GM21447 (cell line): ENCODE measurements around the gene FBL.
"Not testable (repeated sequence)": the region's sequence is repeated elsewhere in the genome, so short reads cannot be mapped to it uniquely, and the experiment has no call there.

ENCODE experiments used
- ATAC-seq: cut with Tn5 transposase; IDR thresholded peaks from one replicate; pipeline ENCODE4 v1.9.1; 2021; ENCODE audit not compliant: unreplicated experiment

Gene FBL

GRCh38 chr19:39825531-39826076 lies 20.6 kb downstream of the FBL start:
- no peak for ATAC-seq

DNA sequence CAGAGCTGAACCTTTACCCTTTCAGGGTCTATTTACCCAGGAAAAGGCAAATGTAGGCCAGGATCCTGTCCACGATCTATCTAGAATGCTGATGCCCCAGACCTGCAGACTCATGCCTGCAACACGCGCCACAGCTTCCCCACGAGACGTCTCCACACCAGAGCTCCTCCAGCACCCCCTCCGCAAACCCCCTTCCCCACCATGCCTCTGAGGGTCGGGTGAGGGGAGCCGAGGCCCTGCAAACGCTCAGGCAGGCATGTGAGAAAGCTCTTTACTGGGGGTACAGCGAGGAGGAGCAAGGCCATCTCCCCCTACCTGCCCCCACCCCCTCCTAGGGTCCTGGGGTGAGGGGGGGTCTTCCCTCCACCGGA lies 21.1 kb downstream of the FBL start:
- ATAC-seq, result no peak

GRCh38 chr19:39824143-39825092 lies 21.8 kb downstream of the FBL start:
- peak; percentile 91 for ATAC-seq

DNA sequence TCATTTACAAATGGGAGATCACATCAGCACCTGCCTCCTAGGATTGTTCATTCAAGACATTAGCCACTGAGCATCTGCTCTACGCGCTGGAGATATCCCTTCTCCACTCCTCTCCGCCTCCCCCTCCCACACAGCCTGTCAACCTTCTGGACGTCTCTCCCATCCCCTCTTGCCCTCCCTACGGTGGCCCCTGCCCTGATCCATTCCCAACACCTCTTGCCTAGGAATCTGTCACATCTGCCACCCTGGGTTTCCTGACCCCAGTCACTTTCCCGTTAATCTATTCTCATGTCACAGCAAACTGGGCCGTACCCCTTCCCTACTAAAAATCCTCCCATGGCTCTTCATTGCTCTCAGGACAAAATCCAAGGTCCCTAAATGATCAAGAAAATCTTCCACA lies 22.5 kb downstream of the FBL start:
- no peak for ATAC-seq

DNA sequence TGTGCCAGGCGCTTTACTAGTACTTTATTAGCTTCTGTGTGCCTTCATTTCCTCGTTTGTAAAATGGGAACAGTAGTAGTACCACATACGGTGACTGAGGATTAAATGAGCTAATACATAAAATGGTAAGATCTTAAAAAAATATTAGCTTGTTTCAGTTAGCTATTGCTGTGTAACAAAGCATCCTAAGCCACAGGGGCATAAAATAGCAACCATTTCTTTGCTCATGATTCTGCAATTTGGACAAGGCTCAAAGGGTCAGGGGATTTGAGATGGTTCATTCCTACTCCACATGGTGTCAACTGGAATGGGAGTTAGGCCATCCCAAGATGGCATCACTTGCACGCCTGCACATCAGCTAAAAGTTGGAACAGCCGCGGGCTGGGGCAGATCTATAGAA lies 25.5 kb downstream of the FBL start:
- ATAC-seq, result no peak

GRCh38 chr19:39819786-39820185 lies 26.4 kb downstream of the FBL start:
- no peak for ATAC-seq

- ATAC-seq, result peak; percentile 83
Measured at GRCh38 chr19:39818626-39819097, 27.5 kb downstream of the FBL start.

DNA sequence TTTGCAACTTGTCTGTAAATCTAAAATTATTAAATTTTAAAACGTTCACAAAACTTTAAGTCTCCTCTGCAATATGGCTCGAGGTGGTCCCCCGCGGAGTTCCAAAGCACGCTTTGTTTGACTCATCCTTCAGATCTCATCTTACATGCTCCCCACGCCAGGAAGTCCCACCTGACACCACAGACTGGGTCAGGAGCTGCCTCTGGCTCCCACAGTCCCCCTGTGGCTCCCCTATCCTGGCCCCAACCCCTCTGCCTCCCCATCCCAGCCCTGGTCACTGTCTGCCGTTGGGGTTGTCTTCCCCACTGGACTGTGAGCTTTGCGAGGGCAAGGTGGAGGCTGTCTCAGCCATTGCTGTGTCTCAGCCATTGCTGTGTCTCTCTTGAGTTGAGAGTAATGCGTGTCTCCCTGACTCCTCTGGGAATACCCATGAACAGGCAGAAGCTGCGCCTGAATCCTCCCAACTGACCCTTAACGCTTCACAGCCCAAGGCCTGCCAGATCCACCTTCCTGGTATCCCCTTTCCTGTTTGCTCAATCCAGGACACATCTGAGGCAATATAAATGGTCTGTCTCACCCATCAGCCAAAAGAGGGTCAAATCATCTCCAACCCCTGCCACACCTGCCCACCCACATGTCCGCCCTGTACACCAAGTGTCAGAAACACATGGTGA lies 28.2 kb downstream of the FBL start:
- ATAC-seq, result no peak

DNA sequence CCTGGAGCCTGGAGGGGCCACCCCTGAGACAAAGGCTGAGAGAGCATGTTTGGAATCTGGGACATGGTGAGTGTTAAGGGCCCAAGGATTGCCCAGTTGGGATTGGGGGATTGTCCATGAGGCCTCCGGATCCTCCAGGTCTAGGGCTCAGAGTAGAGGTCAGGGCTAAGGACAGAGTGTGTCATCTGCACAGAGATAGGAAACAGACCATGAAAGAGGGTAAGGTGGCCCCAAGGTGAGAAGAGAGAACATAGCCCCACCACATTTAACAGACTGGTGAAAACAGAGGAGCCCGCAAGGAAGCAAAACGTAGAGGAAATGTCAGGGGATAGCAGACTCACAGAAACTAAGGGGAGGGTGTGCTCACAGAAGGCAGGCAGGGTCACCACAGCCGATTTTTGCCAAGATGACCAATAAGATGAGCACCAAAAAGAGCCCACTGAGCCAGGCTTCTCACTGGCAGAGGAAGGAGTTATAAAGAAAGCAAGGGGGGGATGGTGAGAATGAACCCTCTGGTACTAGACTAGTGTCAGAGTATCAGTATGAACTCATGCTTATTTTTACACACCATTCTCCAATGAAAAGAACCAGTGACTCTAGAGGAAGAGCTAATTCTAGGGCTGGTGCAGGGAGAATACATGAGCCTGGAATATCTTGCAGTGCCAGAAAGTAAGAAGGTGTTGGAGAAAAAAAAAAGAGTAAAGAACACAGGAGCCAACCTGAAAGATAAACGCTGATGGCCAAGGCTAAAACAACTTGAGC lies 29.7 kb downstream of the FBL start:
- ATAC-seq, result no peak

GRCh38 chr19:39814595-39814994 lies 31.6 kb downstream of the FBL start:
- no peak for ATAC-seq

- ATAC-seq, result not testable (repeated sequence)
Measured at GRCh38 chr19:39814111-39814510, 32.1 kb downstream of the FBL start.

- ATAC-seq, result no peak
Measured at GRCh38 chr19:39813264-39813993, 32.8 kb downstream of the FBL start.

GRCh38 chr19:39811064-39811463 lies 35.1 kb downstream of the FBL start:
- ATAC-seq, result no peak

DNA sequence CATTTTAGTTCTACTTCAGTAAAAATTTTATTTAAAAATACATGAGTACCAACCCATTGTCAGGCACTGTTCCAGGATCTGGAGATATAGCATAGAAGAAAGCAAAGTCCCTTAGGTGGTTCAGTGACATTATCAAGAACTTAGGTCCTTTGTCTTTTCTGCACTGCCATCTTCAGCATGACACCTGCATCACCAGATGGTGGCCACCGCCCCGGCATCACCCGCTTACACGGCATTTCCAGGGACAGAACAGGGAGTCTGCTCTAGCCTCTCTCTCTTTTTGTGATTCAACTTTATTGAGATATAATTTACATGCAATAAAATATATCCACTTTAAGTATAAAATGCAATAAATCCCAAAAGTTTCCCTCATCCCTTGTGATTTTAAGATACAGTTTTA lies 35.8 kb downstream of the FBL start:
- ATAC-seq, result no peak

DNA sequence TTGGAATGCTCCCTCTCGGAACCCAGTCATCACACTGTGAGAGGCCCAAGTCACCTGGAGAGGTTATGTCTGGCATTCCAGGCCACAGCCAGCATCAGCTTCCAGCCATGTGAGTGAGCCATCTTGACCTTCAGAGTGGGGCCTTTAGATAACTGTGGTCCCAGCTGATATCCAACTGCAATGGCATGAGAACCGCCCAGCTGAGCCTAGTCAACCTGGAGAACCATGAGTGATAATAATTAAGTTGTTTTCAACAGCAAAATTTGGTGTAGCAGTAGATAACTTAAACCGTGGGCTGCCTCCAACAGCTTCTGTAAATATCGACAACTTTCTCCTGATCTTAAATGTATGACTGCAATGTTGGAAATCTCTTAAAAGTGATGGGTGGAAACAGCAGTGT lies 36.8 kb downstream of the FBL start:
- ATAC-seq, result no peak

DNA sequence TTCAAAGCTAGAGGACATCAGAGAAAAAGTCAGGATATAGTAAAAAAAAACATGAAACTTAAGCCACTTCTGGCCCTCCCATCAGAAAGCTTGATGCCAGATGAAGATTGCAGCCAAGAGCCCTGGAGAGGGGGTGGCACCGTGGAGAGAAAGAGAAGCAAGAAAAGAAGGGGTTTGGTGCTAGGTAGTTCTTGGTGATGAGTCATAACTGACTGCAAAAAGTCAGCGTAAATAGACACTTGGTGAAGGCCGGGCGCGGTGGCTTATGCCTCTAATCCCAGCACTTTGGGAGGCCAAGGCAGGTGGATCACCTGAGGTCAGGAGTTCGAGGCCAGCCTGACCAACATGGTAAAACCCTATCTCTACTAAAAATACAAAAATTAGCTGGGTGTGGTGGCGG lies 37.5 kb downstream of the FBL start:
- not testable (repeated sequence) for ATAC-seq

- ATAC-seq, result no peak
Measured at GRCh38 chr19:39807846-39808364, 38.3 kb downstream of the FBL start.

DNA sequence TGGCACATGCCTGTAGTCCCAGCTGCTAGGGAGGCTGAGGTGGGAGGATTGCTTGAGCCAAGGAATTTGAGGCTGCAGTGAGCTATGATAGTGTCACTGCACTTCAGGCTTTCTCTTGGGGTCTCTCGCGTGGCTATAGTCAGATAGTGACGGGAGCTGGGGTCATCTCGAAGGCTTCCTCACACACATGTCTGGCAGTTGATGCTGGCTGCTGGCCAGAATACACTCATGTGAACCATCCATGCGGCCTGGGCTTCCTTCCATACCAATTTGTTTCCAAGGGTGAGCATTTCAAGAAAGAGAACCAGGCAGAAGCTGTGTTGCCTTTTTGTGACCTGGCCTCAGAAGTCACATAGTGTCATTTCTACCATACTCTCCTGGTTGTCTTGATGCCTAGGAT lies 41.1 kb downstream of the FBL start:
- ATAC-seq, result no peak

DNA sequence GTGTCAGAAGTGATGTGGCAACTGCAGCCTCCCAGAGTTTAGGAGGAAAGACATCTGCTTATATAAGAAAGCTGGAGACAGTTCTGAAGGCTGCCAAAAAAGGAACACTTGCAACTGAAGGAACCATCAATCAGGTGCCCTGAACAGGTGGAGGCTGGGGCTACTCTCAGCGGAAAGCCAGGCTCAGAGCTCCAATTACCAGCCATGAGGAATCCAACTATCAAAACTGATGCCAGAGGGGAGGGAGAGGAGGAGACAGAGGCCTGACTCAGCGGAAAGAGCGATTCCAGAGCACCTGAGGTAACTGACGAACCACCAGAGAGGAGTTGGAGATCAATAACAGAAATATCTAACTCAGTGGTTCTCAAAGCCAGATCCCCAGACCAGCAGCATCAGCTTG lies 43.2 kb downstream of the FBL start:
- ATAC-seq, result no peak

DNA sequence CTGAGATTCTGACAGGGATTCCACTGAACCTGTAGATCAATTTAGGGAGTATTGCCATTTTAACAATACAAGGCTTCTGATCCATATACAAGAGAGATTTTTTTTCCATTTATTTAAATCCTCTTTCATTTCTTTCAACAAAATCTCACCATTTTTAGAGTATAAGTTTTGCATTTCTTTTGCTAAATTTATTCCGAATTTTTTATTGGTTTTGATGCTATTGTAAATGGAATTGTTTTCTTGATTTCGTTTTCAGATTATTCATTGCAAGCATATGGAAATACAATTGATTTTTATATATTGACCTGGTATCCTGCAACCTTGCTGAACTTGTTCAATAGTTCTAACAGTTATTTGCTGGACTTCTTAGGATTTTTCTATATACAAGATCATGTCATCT lies 49.1 kb downstream of the FBL start:
- no peak for ATAC-seq
